ENCODE data around the gene CFAP57. TPM values are rescaled to one million over a fixed set of nuclear protein-coding genes. Genes with fewer than 3 reads are reported as not detected.
A peak's percentile ranks its signal among the peaks of the same experiment; 100 is the strongest.

The CFAP57 gene
- polyA plus RNA-seq, 6 donors from 2014 or later, result 0.13 to 1.0 (median 0.24) TPM

GRCh38 chr1:43296207-43296606, 124.1 kb downstream of the CFAP57 start:
- Mint-ChIP-seq H3K4me3 (no peak overlapping the region), H3K27ac (no peak overlapping the region), H3K36me3 (no peaks in the 10 kb centered on the region), H3K9me3 (no peaks in the 10 kb centered on the region), H3K4me1 (no peaks in the 10 kb centered on the region), H3K27me3 (peaks cover 0 to 6% (median 0%) of the 10 kb centered on the region in 3 donors)
- no peak for ATAC-seq (ENCODE audit: low read depth in 2 of 2)
- DNase-seq, result no peak

- DNase-seq (no peak), ATAC-seq (ENCODE audit: low read depth in 2 of 2) (no peak)
- no peaks in the 10 kb centered on the region for H3K36me3 Mint-ChIP-seq
- H3K9me3 Mint-ChIP-seq, result no peaks in the 10 kb centered on the region
- H3K27me3 Mint-ChIP-seq, result peaks cover 0 to 14% (median 0%) of the 10 kb centered on the region in 3 donors
- no peak overlapping the region for H3K4me3 Mint-ChIP-seq
- H3K4me1 Mint-ChIP-seq, result no peaks in the 10 kb centered on the region
- no peak overlapping the region for H3K27ac Mint-ChIP-seq
Measured at GRCh38 chr1:43298055-43298454, 125.9 kb downstream of the CFAP57 start.

- peaks cover 0 to under 1% (median 0%) of the 10 kb centered on the region in 3 donors for H3K4me1 Mint-ChIP-seq
- peaks cover 0 to 18% (median 2%) of the 10 kb centered on the region in 3 donors for H3K27me3 Mint-ChIP-seq
- no peaks in the 10 kb centered on the region for H3K9me3 Mint-ChIP-seq
- H3K27ac Mint-ChIP-seq, result no peak overlapping the region
- no peak overlapping the region for H3K4me3 Mint-ChIP-seq
- H3K36me3 Mint-ChIP-seq, result no peaks in the 10 kb centered on the region
- ATAC-seq (ENCODE audit: low read depth in 2 of 2) (no peak), DNase-seq (no peak)
Measured at GRCh38 chr1:43299101-43299500, 127.0 kb downstream of the CFAP57 start.

GRCh38 chr1:43300378-43301094, 128.4 kb downstream of the CFAP57 start, which contains the start of gene TIE1:
Gene TIE1, plus strand, starts transcription at chr1:43300982. Its CDS starts 90 bp downstream, at chr1:43301072.
- Mint-ChIP-seq H3K4me1 (peaks cover 0 to 5% (median 0%) of the 10 kb centered on the region in 3 donors), H3K4me3 (no peak within 1 kb of the TSS), H3K27ac (peak within 1 kb of the TSS in 1 of 6 donors; percentile 96), H3K9me3 (no peaks in the 10 kb centered on the region), H3K36me3 (no peaks in the 10 kb centered on the region), H3K27me3 (peaks cover 0 to 23% (median 6%) of the 10 kb centered on the region in 3 donors)
- DNase-seq, result no peak
- no peak for ATAC-seq (ENCODE audit: low read depth in 2 of 2)

- H3K4me3 Mint-ChIP-seq, result no peak overlapping the region
Measured at GRCh38 chr1:43302201-43302600, 130.1 kb downstream of the CFAP57 start.

GRCh38 chr1:43302721-43303470, 130.8 kb downstream of the CFAP57 start:
- Mint-ChIP-seq H3K9me3 (no peaks in the 10 kb centered on the region), H3K36me3 (no peaks in the 10 kb centered on the region), H3K27ac (peak overlapping the region in 1 of 6 donors; percentile 39), H3K4me3 (no peak overlapping the region), H3K27me3 (peaks cover 0 to 35% (median 10%) of the 10 kb centered on the region in 3 donors), H3K4me1 (peaks cover 0 to 5% (median 0%) of the 10 kb centered on the region in 3 donors)
- no peak for DNase-seq
- ATAC-seq (ENCODE audit: low read depth in 2 of 2), result no peak

More at GRCh38 chr1:43302201-43302600, 130.1 kb downstream of the CFAP57 start:
- H3K27ac Mint-ChIP-seq, result no peak overlapping the region
- ATAC-seq (ENCODE audit: low read depth in 2 of 2) (no peak), DNase-seq (no peak)
- H3K9me3 Mint-ChIP-seq, result no peaks in the 10 kb centered on the region
- no peaks in the 10 kb centered on the region for H3K36me3 Mint-ChIP-seq
- peaks cover 0 to 5% (median 0%) of the 10 kb centered on the region in 3 donors for H3K4me1 Mint-ChIP-seq
- H3K27me3 Mint-ChIP-seq, result peaks cover 0 to 31% (median 6%) of the 10 kb centered on the region in 3 donors

- ATAC-seq (ENCODE audit: low read depth in 2 of 2) (no peak), DNase-seq (no peak)
- peaks cover 0 to 43% (median 12%) of the 10 kb centered on the region in 3 donors for H3K27me3 Mint-ChIP-seq
- no peaks in the 10 kb centered on the region for H3K9me3 Mint-ChIP-seq
- H3K27ac Mint-ChIP-seq, result peak overlapping the region in 1 of 6 donors; percentile 37
- H3K4me3 Mint-ChIP-seq, result no peak overlapping the region
- H3K4me1 Mint-ChIP-seq, result peaks cover 0 to 5% (median 0%) of the 10 kb centered on the region in 3 donors
- no peaks in the 10 kb centered on the region for H3K36me3 Mint-ChIP-seq
Measured at GRCh38 chr1:43303471-43304313, 131.6 kb downstream of the CFAP57 start.

Other genes with a start within 250 kb of the CFAP57 start
- 100 to 1,000 TPM in 1 of 6 donors, 10 to 100 TPM in 5; 58.4 to 125 (median 89.7) TPM for gene SLC2A1, start 213.5 kb upstream of the CFAP57 start, polyA plus RNA-seq (ENCODE audit: low read depth in 6 of 6)
- 10 to 100 TPM; 50.6 to 64.8 (median 57.0) TPM for gene EBNA1BP2, start within 50 bp of the CFAP57 start, polyA plus RNA-seq (ENCODE audit: low read depth in 6 of 6)
- under 1 TPM in 1 of 6 donors, not detected in 5; 0.41 TPM for gene TMEM125, start 97.7 kb downstream of the CFAP57 start, polyA plus RNA-seq (ENCODE audit: low read depth in 6 of 6)
- gene C1orf210, start 113.3 kb downstream of the CFAP57 start, polyA plus RNA-seq (ENCODE audit: low read depth in 6 of 6), result not detected
- gene TIE1, start 128.7 kb downstream of the CFAP57 start, polyA plus RNA-seq (ENCODE audit: low read depth in 6 of 6), result not detected
- gene MPL, start 165.5 kb downstream of the CFAP57 start, polyA plus RNA-seq (ENCODE audit: low read depth in 6 of 6), result under 1 TPM in 1 of 6 donors, not detected in 5; 0.32 TPM
- gene CDC20, start 186.7 kb downstream of the CFAP57 start, polyA plus RNA-seq (ENCODE audit: low read depth in 6 of 6), result under 1 TPM in 2 of 6 donors, not detected in 4; 0.16 to 0.28 TPM
- 10 to 100 TPM; 55.8 to 91.0 (median 69.4) TPM for gene ELOVL1, start 195.7 kb downstream of the CFAP57 start, polyA plus RNA-seq (ENCODE audit: low read depth in 6 of 6)
- 10 to 100 TPM; 22.4 to 40.5 (median 33.2) TPM for gene MED8, start 217.5 kb downstream of the CFAP57 start, polyA plus RNA-seq (ENCODE audit: low read depth in 6 of 6)
- gene SZT2, start 217.6 kb downstream of the CFAP57 start, polyA plus RNA-seq (ENCODE audit: low read depth in 6 of 6), result 10 to 100 TPM in 1 of 6 donors, 1 to 10 TPM in 4, under 1 TPM in 1; 0.77 to 11.6 (median 6.3) TPM